Measurements from ENCODE around the gene EYS.
"Not testable (repeated sequence)": the region's sequence is repeated elsewhere in the genome, so short reads cannot be mapped to it uniquely, and the experiment has no call there.

EYS gene

GRCh38 chr6:65449926-65450325 lies 257.1 kb downstream of the EYS start:
- no peak for DNase-seq

- DNase-seq, result peak in 1 of 2 experiments; percentile 5
Observed at GRCh38 chr6:65448866-65449265, 258.2 kb downstream of the EYS start.

DNA sequence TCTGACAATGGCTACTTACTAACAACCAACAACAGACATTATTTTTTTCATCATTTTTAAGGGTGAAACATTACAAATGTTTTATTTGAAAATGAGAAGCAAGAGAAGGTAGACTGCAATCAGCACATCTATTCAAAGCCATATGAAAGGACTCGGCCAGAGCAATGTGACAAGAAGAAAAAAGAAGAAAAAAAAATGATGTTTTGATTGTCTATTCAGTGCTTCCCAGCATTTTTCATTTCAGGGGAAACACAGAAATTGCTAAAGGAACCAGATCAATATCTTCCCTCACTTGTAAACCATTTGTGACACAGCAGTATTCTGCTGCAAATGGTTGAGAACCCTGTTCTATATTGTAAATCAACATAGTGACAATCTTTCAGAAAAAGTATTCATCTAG lies 270.7 kb downstream of the EYS start:
- DNase-seq, result no peak

DNA sequence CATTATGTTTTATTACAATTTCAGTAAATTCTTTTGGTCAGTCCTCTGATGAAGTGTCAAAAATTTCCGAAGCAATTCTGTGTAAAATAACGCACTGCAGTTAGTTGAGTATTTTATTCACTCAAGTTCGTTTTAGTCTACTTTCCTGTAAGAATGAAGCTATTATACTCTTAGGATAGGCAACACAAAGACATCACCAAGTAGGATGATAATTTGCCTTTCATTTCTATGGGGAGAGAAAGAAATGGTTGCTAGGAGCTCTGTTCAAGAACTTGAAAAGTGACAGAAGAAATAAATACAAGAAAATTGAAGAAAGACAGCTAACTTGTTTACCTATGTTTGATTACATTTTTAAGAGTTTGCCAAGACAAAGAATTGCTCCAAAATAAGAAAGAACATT lies 290.4 kb downstream of the EYS start:
- DNase-seq, result no peak

DNA sequence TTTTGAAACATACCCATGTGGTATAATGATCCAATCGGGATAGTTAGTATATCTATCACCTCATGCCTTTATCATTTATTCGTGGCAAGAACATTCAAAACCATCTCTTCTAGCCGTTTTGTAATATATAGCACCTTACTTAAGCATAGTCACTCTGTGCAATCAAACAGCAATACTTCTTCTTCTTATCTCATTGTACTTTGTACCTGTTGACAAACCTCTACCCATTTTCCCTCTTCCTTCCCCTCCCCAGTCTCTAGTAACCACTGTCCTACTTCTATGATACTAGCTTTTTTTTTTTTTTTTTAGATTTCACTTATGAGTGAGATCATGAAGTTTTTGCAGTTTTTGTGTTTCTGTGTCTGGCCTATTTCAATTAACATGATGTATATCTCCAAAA lies 296.7 kb downstream of the EYS start:
- DNase-seq, result no peak

- no peak for DNase-seq
Observed at GRCh38 chr6:65402564-65402963, 304.5 kb downstream of the EYS start.

DNA sequence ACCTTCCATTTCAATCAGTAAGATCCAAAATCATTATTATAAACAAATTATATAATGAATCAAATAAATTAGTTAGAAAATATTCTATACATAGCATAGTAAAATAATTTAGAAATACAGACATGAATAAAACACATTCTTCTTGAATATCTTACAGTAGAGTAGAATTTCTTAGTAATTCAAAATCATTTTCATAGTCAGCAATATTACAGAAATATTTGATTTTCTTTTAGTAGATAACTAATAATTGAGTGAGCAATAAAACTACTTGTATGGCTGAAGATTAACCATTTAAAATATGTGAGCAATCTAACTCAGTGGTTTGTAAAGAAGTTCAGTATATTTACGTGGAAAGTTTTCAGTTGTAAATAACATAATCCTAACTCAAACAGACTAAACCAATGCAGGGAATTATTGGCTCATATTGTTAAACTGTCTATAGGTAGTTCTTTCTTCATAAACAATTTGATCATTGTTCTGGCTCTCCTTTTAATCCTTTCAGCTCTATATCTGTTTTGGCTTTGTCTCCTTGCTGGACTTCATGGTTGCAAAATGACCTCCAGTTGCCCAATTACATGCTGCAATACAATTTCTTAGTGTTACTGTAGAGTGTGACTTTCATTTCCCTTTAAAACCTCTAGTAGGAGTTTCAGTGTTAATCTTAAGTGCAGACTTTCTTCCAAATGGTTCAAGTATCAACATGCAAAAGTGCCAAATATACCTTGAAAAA lies 307.5 kb downstream of the EYS start:
- DNase-seq, result no peak

DNA sequence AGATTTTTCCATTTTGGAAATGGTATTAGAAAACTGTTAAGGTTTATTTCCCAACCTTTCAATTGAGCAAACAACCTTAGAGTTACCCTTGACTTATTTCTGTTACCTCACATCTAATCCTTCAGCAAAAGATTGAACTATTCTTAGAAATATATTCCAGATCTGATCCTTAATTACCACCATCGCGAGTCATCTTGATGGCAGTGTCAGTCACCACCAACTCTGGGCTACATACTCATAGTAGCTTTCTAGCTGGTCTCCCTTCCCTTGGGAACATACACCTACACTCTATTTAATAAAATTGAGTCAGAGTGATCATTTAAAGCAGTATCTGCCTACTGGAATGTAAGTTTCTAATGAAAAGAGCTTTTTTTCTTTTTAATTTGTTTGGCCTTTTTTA lies 308.2 kb downstream of the EYS start:
- DNase-seq, result no peak

- no peak for DNase-seq
Observed at GRCh38 chr6:65350530-65350929, 356.5 kb downstream of the EYS start.

- DNase-seq, result not testable (repeated sequence)
Observed at GRCh38 chr6:65302655-65303054, 404.4 kb downstream of the EYS start.

DNA sequence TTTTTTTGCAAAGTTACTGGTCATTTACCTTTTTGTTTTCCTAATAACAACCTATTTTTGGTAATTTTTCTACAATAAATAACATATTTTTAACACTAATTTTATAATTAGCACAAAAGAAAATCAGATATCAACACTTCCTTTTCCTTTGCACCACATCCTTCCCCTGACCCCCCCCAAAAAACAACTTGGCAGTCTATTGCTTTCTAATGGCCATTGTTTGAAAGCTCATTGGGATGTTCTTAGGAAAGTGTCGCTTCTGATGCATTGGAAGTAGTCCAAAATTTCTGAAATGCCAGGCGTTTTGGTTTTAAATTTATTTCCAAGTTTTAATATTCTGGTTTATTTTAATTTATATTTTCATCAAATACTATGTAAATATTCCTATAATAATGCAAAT lies 407.8 kb downstream of the EYS start:
- no peak for DNase-seq

- DNase-seq, result no peak
Observed at GRCh38 chr6:65295812-65296211, 411.2 kb downstream of the EYS start.

DNA sequence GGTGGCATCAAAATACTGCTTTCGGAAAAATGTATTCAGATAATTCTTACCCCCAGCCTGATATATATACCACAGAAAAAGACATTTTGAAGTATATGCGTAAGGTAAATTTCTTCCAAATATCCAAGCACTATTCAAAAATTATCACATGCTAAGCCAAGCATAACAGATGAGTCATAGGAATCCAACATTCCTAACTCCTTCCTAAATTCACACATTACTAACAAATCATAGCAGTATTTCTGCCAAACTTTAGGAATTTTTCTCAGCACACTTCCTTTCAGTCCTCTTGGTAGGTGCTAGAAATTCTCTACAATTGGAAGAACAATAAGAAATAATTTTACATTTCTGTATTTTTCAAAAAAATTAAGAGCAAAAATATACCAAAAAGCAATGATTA lies 417.5 kb downstream of the EYS start:
- DNase-seq, result no peak

GRCh38 chr6:65285275-65285674 lies 421.8 kb downstream of the EYS start:
- no peak for DNase-seq

DNA sequence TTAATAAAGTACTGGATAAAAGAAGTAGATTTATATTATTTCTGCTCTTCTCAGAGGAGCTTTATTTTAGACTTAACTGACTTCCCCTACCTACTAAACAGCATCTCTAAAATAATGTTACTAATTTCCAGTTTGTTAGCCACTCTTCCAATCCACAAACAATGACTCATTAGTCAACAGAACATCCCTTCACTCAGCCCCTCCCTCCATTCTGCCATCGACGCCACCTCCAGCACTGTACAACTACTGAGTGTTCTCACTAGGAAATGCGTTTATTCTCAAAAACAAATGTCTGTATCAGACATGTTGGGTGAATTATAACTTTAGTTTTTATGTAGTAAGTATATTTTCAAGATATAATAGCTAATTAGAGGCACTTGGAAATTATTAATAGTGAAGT lies 427.0 kb downstream of the EYS start:
- no peak for DNase-seq

DNA sequence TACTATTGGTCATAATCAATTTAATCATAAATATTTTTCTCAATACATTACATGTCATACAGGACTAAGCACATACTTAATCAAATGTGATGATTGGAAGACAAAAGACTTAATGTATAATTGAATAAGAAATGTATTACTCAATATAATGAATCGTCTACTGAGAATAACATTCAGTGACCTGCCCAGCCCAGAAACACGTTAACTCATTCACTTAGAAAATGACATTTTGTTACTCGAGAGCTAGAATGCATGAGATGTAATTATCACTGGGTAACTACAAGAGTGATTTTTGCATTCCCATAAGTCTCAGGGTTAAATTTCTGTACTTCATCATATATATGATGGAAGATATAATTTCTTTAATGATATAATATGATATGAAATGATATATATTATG lies 444.8 kb downstream of the EYS start:
- DNase-seq, result no peak

- peak in 1 of 2 experiments; percentile 6 for DNase-seq
Observed at GRCh38 chr6:65259982-65260381, 447.0 kb downstream of the EYS start.

DNA sequence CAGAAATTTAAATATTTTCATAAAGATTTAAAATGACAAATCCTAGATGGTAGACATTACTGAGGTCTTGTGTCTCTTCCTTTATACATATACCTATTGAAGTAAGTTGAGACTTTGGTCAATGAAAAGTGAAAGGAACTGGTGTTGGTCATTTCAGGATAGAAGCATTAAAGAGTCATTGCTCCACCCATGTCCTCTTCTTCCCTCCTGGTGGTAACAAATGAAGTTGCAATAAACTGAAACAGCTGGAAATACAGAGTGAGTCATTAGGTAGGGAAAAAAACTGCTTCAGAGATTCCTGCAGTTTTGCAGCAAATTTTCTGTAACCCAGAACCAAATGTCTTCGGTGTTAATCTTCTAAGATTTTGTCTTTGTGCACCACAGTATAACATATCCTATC lies 448.0 kb downstream of the EYS start:
- no peak for DNase-seq

GRCh38 chr6:65253041-65253440 lies 454.0 kb downstream of the EYS start:
- DNase-seq, result no peak

GRCh38 chr6:65248101-65248610 lies 458.9 kb downstream of the EYS start:
- DNase-seq, result no peak

DNA sequence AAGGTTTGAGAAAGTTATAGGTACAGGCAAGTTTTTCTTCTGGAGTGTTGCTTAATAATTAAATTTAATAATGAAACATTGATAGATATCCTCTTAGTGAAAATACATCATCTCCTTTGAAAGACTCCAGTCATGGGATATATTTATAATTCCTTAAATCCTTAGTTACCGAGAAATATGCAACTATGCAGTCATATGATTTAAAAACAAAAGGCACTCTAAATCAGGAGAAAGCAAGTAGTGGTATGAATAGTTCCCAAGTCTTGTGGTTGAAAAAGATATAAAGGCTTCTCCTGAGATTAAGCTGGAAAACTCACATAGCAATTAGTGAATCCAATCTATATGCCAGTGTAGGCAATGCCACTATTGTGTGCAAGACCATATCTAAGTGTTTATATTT lies 475.4 kb downstream of the EYS start:
- DNase-seq, result no peak

- DNase-seq, result no peak
Observed at GRCh38 chr6:65229825-65230224, 477.2 kb downstream of the EYS start.

DNA sequence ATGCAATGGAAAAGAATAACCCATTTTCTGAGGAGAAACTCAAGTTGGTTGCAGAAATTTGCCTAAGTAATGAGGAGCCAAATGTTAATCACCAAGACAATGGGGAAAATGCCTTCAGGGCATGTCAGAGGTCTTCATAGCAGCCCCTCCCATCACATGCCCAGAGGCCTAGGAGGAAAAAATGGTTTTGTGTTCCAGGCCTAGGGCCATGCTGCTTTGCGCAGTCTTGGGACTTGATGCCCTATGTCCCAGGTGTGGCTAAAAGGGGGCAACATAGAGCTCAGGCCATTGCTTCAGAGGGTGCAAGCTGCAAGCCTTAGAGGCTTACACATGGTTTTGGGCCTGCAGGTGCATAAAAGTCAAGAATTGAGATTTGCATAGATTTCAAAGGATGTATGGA lies 485.9 kb downstream of the EYS start:
- DNase-seq, result no peak

DNA sequence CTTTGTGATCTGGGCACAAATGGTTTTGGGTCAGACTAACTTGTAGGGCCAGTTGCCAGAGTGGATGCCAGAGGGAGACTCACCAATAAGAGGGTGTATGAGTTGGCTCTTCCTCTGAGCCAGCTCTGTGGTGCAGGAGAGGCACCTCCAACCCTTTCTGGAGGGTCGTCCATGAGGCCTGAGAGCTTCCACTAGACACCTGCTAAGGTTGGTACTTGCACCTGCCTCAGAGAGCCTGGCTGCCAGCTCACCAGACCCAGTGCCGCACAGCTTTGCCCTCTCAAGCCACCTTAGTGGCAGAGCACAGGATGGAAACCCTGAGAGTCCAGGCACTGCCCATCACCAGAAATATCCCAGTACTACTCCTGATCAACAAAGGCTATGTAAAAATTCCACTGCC lies 504.3 kb downstream of the EYS start:
- no peak for DNase-seq

DNA sequence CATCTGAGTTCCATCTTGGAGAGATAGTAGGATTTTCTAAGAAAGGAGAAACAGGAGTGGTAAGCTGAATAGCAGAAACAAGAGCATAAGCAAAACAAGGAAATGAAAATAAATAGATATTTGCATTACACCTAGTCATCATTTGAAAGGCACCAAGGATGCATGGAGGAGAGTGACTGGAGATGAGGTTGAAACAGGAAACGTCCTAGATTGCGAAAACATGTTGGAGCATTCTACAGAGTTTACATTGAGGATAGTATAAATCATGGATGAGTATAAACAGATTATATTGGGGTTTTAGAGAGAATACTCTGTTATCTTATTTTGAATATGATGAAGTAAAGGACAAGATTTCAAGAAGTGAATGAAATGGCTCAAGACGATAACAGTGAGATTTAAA lies 507.3 kb downstream of the EYS start:
- no peak for DNase-seq

All from NCI-H524 (cell line).